Fibroblast of mammary gland (primary cell): ENCODE results near the gene CCBE1.
A peak's percentile ranks its signal among the peaks of the same experiment; 100 is the strongest.

Source experiments
- DNase-seq: peaks from one replicate; pipeline ENCODE4 v3.0.0-alpha.2; 2010; ENCODE audit warnings: low read depth
- H3K4me3 ChIP-seq: 2 replicates; pipeline ENCODE4 v1.5.1; 2011; ENCODE audit warnings: low read depth, mild to moderate bottlenecking, low read length, moderate library complexity; ENCODE audit not compliant: control insufficient read depth
- TF ChIP-seq, protein P1 (sequence below): conservative IDR thresholded peaks from 2 replicates; pipeline ENCODE4 v1.5.1; 2011; ENCODE audit warnings: low read depth, low read length, inconsistent platforms; ENCODE audit not compliant: control insufficient read depth, insufficient read depth

Gene CCBE1

DNA sequence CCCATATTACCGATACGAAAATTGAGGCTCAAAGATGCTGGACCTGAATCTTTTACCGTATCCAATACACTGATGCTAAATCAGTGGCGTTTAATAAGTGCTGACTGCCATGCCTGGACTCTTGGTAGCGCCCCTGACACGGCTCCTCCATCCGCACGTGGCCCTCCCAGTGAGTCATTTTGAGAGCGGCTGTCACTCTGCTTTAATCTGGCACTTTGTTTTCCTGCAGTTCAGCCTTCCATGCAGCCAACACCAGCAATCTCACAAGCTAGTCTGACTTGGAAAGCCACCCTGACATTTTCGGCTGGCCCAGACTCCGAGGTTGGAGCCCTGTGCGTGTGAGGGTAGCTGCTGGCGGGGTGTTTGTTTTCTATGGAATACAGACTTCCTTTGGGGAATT is 183.0 kb downstream of the CCBE1 start:
- TF ChIP-seq, protein P1, sequence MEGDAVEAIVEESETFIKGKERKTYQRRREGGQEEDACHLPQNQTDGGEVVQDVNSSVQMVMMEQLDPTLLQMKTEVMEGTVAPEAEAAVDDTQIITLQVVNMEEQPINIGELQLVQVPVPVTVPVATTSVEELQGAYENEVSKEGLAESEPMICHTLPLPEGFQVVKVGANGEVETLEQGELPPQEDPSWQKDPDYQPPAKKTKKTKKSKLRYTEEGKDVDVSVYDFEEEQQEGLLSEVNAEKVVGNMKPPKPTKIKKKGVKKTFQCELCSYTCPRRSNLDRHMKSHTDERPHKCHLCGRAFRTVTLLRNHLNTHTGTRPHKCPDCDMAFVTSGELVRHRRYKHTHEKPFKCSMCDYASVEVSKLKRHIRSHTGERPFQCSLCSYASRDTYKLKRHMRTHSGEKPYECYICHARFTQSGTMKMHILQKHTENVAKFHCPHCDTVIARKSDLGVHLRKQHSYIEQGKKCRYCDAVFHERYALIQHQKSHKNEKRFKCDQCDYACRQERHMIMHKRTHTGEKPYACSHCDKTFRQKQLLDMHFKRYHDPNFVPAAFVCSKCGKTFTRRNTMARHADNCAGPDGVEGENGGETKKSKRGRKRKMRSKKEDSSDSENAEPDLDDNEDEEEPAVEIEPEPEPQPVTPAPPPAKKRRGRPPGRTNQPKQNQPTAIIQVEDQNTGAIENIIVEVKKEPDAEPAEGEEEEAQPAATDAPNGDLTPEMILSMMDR, result no peak
- peak; percentile 73 for DNase-seq

DNA sequence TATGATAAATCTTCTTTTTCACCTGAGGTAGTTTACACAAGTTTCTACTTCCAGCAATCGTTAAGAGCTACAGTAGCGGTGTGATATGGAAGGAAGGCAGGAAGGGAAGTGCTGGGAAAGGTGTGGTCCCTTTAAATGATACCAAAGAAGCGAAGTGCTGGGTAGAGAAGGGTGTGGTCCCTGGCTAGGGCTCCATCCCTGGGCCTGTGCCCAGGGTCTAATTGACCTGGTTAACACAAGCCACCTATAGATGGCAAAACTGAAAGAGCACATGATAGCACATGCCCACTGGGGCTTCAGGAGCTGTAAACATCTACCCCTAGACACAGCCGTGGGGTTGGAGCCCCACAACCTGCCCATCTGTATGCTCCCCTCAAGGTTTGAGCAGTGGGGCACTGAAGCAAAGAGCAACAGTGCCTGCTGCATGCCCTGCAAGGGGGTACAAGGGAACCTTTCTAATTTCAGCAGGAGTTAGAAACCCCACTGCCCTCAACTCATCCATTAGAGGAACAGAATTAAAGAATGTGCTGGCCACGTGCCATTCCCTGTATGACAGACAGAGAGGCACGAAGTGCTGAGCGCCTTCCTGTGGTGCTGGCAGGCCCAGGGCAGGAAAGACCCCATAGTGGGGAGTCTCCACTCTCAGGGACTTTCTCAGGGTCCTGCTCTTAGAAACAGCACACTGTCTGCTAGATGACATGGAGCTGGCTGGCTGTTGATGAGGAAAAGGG is 185.0 kb downstream of the CCBE1 start:
- TF ChIP-seq, protein P1, result no peak
- no peak for DNase-seq
- no peak overlapping the region for H3K4me3 ChIP-seq

More for the DNA sequence above, 183.0 kb downstream of the CCBE1 start:
- no peak overlapping the region for H3K4me3 ChIP-seq

DNA sequence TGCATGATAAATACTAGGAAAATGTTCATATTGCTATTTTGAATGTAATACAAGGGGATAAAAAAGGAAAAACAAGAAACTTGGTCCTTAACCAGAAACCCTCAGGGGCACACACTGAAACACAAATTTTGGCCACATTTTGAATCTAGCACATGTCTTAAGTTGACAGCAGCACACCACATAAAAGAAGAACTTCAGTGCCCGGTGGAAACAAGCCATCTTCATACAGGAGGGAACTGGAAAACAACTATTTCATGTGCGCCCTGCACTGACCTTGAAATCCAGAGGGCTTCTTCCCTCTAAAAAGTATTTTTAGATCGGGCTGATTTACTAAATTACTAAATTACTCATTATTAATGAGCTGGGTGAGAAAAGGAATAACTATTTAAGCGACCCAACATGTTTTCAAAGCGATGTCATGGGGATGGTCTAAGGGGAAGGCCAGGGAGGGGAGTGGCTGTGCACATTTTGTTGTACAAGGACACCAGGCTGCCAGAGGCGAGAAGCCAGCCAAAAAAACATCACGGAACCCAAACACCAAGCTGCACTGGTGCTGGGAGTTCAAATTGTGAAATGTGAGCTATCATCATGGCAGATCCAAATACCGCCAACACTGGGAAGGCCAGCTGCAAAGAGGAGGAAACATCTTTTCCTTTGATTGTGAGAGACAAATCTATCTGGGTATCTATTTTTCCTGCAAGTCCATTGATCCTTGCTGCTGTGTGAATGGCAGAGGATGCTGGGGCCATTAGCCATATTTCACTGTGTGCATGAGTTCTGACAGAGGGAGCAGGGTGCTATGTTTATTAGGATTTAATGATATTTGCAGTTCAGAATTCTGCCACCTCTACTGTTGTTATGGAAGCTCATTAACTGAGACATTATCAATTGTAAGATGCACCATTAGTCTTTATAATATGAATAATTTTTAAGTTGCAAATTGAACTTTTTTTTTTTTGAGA is 187.5 kb downstream of the CCBE1 start:
- H3K4me3 ChIP-seq, result no peak overlapping the region
- TF ChIP-seq, protein P1, result no peak
- DNase-seq, result peak; percentile 12

DNA sequence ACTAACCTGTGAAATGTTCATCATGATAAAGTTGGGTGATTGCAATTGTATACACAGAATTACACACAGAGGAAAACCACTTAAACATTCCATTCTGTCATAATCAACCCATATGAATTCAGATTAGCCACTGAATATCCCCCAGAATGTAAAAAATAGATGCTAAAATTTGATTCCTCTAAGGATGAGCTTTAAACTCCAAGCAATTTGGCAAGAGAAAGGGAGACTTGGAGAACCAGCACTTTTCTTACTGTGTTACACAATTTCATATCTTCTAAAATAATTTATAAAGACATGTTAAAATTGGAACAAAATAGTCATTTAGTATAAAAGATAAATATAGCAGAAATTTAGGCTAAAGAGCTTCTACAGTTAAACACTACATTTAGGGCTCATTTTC is 191.9 kb downstream of the CCBE1 start:
- no peak for DNase-seq
- H3K4me3 ChIP-seq, result no peak overlapping the region
- TF ChIP-seq, protein P1, result no peak

DNA sequence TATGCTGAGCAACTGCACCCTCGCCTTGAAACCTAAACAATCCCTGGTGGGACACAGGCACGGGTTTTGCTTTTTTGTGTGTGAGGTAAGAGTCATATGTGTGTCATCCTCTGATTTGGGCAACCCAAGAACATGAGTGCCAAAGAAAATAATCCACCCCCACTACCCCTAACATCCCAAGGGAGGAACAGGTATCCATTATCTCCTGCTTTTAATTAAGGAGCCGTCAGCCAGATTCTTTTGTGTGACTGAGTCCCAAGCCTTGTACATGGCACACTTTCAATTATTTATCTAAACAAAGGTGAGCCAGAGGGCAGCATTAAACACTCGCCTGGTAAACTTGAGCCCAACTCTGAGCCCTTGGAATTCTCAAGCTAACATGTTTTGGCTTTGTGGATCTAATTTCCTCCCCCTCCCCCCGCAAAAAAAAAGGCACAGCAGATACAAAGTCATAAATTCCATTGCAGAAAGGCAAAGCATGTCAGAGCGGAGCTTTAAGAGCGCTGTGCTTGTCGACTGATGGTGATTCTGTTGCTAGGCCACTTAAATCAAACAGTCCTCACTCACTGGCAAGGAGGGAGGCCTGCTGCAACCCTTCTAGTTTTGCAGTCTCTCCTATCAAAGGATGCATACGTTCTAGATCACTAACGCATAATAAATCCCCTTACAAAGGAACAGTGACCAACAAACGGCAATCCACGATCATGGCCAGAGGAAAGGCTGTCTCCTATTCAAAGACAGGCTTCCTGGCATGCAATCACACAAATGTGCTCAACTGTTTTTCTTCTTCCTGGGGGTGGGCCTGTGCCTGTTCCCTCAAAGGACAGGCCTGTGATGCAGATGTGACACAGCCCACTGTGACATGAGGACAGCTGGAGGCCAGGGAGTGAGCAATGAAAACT is 194.7 kb downstream of the CCBE1 start:
- H3K4me3 ChIP-seq, result no peak overlapping the region
- TF ChIP-seq, protein P1, result no peak
- peak; percentile 97 for DNase-seq

DNA sequence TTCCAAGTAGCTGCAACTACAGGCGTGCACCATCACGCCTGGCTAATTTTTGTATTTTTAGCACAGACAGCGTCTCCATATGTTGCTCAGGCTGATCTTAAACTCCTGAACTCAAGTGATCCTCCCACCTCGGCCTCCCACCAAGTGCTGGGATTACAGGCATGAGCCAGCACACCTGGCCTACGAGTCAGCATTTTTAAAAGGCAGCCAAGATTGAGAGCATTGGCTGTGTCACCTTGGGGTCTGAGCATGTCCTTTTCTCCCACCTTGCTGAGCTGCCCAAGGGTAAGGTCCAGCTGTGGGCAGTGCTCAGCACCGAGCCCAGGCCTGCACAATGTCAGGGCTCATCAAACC is 195.3 kb downstream of the CCBE1 start:
- H3K4me3 ChIP-seq, result no peak overlapping the region
- DNase-seq, result no peak
- TF ChIP-seq, protein P1, result no peak
